ENCODE results near the gene SRSF12. TPM values are rescaled to one million over a fixed set of nuclear protein-coding genes. Genes with fewer than 3 reads are reported as not detected.

Gene SRSF12
- total and polyA plus RNA-seq, 4 experiments from 2014 or later = 0.06 to 0.11 TPM; not detected in 2

DNA sequence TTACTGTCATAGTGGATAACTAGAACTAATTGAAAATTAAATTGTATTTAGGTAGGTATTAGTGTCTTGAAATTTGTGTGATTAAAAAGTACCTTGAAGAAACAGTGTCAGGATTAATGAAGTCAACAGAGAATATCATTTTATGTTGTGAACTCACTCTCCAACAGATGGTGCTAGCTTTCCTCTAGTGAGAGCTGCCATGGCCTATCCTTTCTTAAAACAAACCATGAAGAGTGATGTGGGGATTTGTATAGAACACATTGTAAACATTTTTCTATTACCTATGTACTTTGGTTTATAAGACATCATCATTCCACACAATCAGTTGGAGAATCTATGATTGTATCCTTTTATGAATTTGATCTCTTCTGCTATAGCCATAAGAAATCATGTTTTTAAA lies 4.8 kb upstream of the SRSF12 start:
- Mint-ChIP-seq H3K4me3 (no peak overlapping the region), H3K27me3 (no peaks in the 10 kb centered on the region), H3K27ac (no peak overlapping the region), H3K4me1 (peaks cover 1 to 8% (median 5%) of the 10 kb centered on the region in 4 donors), H3K36me3 (peaks cover 0 to 4% of the 10 kb centered on the region in 2 donors), H3K9me3 (peaks cover 0 to 3% (median 0%) of the 10 kb centered on the region in 8 donors)
- Histone ChIP-seq H3K9me3 (ENCODE audit: control insufficient read depth in 1 of 2, low read length in 2 of 2) (no peaks in the 10 kb centered on the region), H3K27ac (ENCODE audit: low read depth, low read length) (no peak overlapping the region), H3K4me3 (ENCODE audit: low read length in 2 of 2) (no peak overlapping the region), H3K27me3 (ENCODE audit: insufficient read depth, low read length) (no peaks in the 10 kb centered on the region), H3K36me3 (ENCODE audit: insufficient read depth, low read length) (no peaks in the 10 kb centered on the region), H3K4me1 (ENCODE audit: insufficient read depth, low read length) (no peaks in the 10 kb centered on the region)
- ChIA-PET POLR2A (ENCODE audit: partially characterized antibody) (interaction anchor here (0.6 kb wide), 1 partner anchor 42 kb away, joined by 3 read pairs; the partner anchor contains the start of gene PNRC1), CTCF (ENCODE audit: partially characterized antibody) (interaction anchor here (0.6 to 1.3 kb wide), 7 partner anchors 12 to 245 kb away, joined by 3 to 4 read pairs (median 3); no protein-coding TSS in a partner anchor)
- intact Hi-C loops (cut with micrococcal nuclease) = loop anchor here (2.0 to 5.0 kb wide), 4 partner anchors 120 to 488 kb away; no protein-coding TSS in a partner anchor
- DNase-seq = peak in 3 of 5 donors; percentile 15 to 26 (median 19)

DNA sequence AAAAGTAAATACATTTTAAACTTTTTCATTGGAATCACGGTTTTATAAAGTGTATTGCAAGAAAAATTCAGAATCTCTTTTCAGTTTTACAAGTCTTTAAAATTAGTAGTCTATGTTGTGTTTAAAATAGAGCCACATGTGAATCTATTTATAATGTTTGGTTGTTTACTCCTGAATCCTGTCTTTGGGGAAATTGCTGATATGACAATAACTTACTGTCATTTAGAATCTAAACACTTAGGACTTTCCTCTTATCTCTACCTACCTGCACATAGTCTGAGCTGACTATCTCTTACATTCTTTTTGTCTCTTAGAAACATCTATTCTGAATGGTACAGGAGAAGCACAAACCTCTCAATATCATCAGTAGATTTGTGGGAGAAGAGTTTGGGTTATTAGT lies 4.1 kb upstream of the SRSF12 start:
- intact Hi-C loops (cut with micrococcal nuclease) = loop anchor here (2.0 to 5.0 kb wide), 4 partner anchors 120 to 489 kb away; no protein-coding TSS in a partner anchor
- H3K27me3 Mint-ChIP-seq = no peaks in the 10 kb centered on the region
- no peak for DNase-seq
- POLR2A ChIA-PET (ENCODE audit: partially characterized antibody) = no interaction called here
- peaks cover 4% of the 10 kb centered on the region for H3K4me1 ChIP-seq (ENCODE audit: insufficient read depth, low read length)
- H3K4me1 Mint-ChIP-seq = peaks cover 4 to 12% (median 8%) of the 10 kb centered on the region in 4 donors
- CTCF ChIA-PET (ENCODE audit: partially characterized antibody) = interaction anchor here (0.7 to 1.5 kb wide), 5 partner anchors 13 to 245 kb away, joined by 3 to 4 read pairs (median 3); no protein-coding TSS in a partner anchor
- no peak overlapping the region for H3K27ac ChIP-seq (ENCODE audit: low read depth, low read length)
- H3K27me3 ChIP-seq (ENCODE audit: insufficient read depth, low read length) = no peaks in the 10 kb centered on the region
- peaks cover 0 to 2% of the 10 kb centered on the region in 2 donors for H3K36me3 Mint-ChIP-seq
- no peak overlapping the region for H3K27ac Mint-ChIP-seq
- no peaks in the 10 kb centered on the region for H3K9me3 ChIP-seq (ENCODE audit: control insufficient read depth in 1 of 2, low read length in 2 of 2)
- peaks cover 0 to 2% (median 0%) of the 10 kb centered on the region in 8 donors for H3K9me3 Mint-ChIP-seq
- H3K36me3 ChIP-seq (ENCODE audit: insufficient read depth, low read length) = no peaks in the 10 kb centered on the region
- no peak overlapping the region for H3K4me3 Mint-ChIP-seq
- no peak overlapping the region for H3K4me3 ChIP-seq (ENCODE audit: low read length in 2 of 2)

DNA sequence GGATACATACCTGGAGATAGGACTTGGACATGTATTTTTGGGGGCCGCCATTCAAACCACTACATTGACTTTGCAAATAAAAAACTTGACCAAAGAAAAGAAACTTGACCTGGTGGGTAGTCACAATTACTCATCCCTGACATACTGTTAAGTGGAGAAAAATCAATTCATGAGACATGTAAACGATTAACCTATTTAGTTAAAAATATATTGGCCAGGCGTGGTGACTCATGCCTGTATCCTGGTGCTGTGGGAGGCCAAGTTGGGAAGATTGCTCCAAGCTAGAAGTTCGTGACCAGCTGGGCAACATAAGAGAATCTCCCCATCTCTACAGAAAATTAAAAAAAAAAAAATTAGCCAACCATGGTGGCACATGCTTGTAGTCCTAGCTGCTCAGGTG lies 2.5 kb upstream of the SRSF12 start:
- Histone ChIP-seq H3K36me3 (ENCODE audit: insufficient read depth, low read length) (no peaks in the 10 kb centered on the region), H3K4me1 (ENCODE audit: insufficient read depth, low read length) (peaks cover 7% of the 10 kb centered on the region), H3K9me3 (ENCODE audit: control insufficient read depth in 1 of 2, low read length in 2 of 2) (no peaks in the 10 kb centered on the region), H3K27ac (ENCODE audit: low read depth, low read length) (no peak overlapping the region), H3K4me3 (ENCODE audit: low read length in 2 of 2) (no peak overlapping the region), H3K27me3 (ENCODE audit: insufficient read depth, low read length) (no peaks in the 10 kb centered on the region)
- peak overlapping the region in 1 of 8 donors; percentile 35 for H3K4me3 Mint-ChIP-seq
- no peak for DNase-seq
- ChIA-PET POLR2A (ENCODE audit: partially characterized antibody) (interaction anchor here (1.0 to 1.2 kb wide), 3 partner anchors 25 to 39 kb away, joined by 3 to 5 read pairs (median 3); partner anchors contain the start of genes PM20D2 and PNRC1), CTCF (ENCODE audit: partially characterized antibody) (interaction anchor here (0.7 to 1.4 kb wide), 5 partner anchors 9 to 138 kb away, joined by 3 to 4 read pairs (median 3); no protein-coding TSS in a partner anchor)
- H3K27ac Mint-ChIP-seq = no peak overlapping the region
- no peaks in the 10 kb centered on the region for H3K27me3 Mint-ChIP-seq
- peaks cover 6 to 14% (median 11%) of the 10 kb centered on the region in 4 donors for H3K4me1 Mint-ChIP-seq
- intact Hi-C loops (cut with micrococcal nuclease) = loop anchor here (5.0 kb wide), 2 partner anchors 122 to 252 kb away; no protein-coding TSS in a partner anchor
- no peaks in the 10 kb centered on the region for H3K9me3 Mint-ChIP-seq
- H3K36me3 Mint-ChIP-seq = no peaks in the 10 kb centered on the region

DNA sequence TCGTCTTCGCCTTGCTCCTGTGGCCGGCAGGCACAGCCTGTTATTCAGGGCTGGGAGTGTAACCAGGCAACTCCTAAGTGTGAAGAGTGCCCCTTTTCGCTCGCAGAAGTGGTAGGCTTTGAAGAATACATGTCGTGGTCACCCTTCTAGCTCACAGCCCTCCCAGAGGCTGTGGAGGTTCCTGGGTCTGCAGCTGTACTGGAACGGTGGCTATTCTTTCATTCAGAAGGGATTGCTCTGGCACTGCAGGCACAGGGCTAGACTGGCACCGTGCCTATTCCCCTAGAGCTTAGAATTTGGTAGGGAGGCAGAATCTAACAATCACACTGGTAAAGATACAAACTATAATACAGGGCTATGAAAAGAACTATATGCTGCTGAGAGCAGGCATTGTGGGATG lies 1.1 kb upstream of the SRSF12 start:
- DNase-seq = no peak
- no peaks in the 10 kb centered on the region for H3K36me3 Mint-ChIP-seq
- H3K27ac Mint-ChIP-seq = peak overlapping the region in 1 of 7 donors; percentile 66
- Histone ChIP-seq H3K27me3 (ENCODE audit: insufficient read depth, low read length) (no peaks in the 10 kb centered on the region), H3K27ac (ENCODE audit: low read depth, low read length) (no peak overlapping the region), H3K36me3 (ENCODE audit: insufficient read depth, low read length) (no peaks in the 10 kb centered on the region), H3K9me3 (ENCODE audit: control insufficient read depth in 1 of 2, low read length in 2 of 2) (no peaks in the 10 kb centered on the region), H3K4me1 (ENCODE audit: insufficient read depth, low read length) (peaks cover 7% of the 10 kb centered on the region), H3K4me3 (ENCODE audit: low read length in 2 of 2) (no peak overlapping the region)
- peak overlapping the region; percentile 23 to 75 (median 68) for H3K4me3 Mint-ChIP-seq
- intact Hi-C loops (cut with micrococcal nuclease) = no loop called here
- no peaks in the 10 kb centered on the region for H3K9me3 Mint-ChIP-seq
- CTCF ChIA-PET (ENCODE audit: partially characterized antibody) = interaction anchor here (0.7 to 4.1 kb wide), 2 partner anchors 39 to 135 kb away, joined by 5 to 13 read pairs; partner anchors contain the start of gene PNRC1
- no peaks in the 10 kb centered on the region for H3K27me3 Mint-ChIP-seq
- POLR2A ChIA-PET (ENCODE audit: partially characterized antibody) = interaction anchor here (1.1 kb wide), 1 partner anchor 39 kb away, joined by 4 read pairs; the partner anchor contains the start of gene PNRC1
- peaks cover 6 to 14% (median 11%) of the 10 kb centered on the region in 4 donors for H3K4me1 Mint-ChIP-seq

DNA sequence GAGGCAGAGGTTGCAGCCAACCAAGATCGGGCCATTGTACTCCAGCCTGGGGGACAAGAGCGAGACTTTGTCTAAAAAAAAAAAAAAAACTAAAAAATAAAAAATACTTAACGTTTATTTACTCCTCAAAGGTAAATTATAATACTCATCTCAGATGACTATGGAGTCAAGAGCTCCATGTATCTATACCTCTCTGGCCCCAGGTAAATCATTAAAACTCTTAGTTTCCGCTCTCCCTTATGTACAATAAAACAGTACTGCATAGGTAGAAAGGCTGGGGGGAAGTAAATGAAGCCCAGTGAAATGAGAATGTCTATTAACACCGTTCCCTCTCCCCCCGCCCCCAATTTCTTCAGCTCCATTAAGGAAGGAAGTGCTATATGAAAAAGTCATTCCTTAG lies 1.2 kb downstream of the SRSF12 start:
- no peaks in the 10 kb centered on the region for H3K9me3 ChIP-seq (ENCODE audit: control insufficient read depth in 1 of 2, low read length in 2 of 2)
- no peaks in the 10 kb centered on the region for H3K9me3 Mint-ChIP-seq
- no peaks in the 10 kb centered on the region for H3K27me3 Mint-ChIP-seq
- ChIA-PET POLR2A (ENCODE audit: partially characterized antibody) (interaction anchor here (1.1 to 1.9 kb wide), 4 partner anchors 9 to 36 kb away, joined by 3 to 14 read pairs (median 4); partner anchors contain the start of gene PNRC1), CTCF (ENCODE audit: partially characterized antibody) (interaction anchor here (1.9 to 4.1 kb wide), 2 partner anchors 37 to 134 kb away, joined by 5 to 13 read pairs; partner anchors contain the start of gene PNRC1)
- no peaks in the 10 kb centered on the region for H3K36me3 ChIP-seq (ENCODE audit: insufficient read depth, low read length)
- no peak for DNase-seq
- peaks cover 6 to 14% (median 11%) of the 10 kb centered on the region in 4 donors for H3K4me1 Mint-ChIP-seq
- no peaks in the 10 kb centered on the region for H3K36me3 Mint-ChIP-seq
- H3K4me3 Mint-ChIP-seq = peak overlapping the region; percentile 74 to 91 (median 84)
- peak overlapping the region in 1 of 2 donors; percentile 58 for H3K4me3 ChIP-seq (ENCODE audit: low read length in 2 of 2)
- intact Hi-C loops (cut with micrococcal nuclease) = no loop called here
- H3K27ac Mint-ChIP-seq = peak overlapping the region in 2 of 7 donors; percentile 15 to 71
- H3K4me1 ChIP-seq (ENCODE audit: insufficient read depth, low read length) = peaks cover 7% of the 10 kb centered on the region
- H3K27me3 ChIP-seq (ENCODE audit: insufficient read depth, low read length) = no peaks in the 10 kb centered on the region
- no peak overlapping the region for H3K27ac ChIP-seq (ENCODE audit: low read depth, low read length)

DNA sequence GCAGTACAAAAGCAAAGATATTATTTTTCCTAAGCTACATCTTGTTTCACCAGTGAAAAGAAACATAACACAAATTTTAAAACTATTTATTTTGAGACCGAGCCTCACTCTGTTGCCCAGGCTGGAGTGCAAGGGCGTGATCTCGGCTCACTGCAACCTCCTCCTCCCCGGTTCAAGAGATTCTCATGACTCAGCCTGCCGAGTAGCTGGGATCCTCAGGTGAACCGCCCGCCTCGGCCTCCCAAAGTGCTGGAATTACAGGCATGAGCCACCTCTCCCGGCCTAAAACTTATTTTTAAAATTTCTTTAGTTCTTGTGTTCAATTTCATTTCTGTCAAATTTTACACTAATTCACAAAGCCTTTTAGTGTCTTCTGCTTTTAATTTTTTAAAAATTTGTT lies 5.9 kb downstream of the SRSF12 start:
- H3K4me3 Mint-ChIP-seq = no peak overlapping the region
- H3K27me3 Mint-ChIP-seq = no peaks in the 10 kb centered on the region
- no peaks in the 10 kb centered on the region for H3K36me3 ChIP-seq (ENCODE audit: insufficient read depth, low read length)
- H3K4me3 ChIP-seq (ENCODE audit: low read length in 2 of 2) = no peak overlapping the region
- no peak overlapping the region for H3K27ac ChIP-seq (ENCODE audit: low read depth, low read length)
- ChIA-PET POLR2A (ENCODE audit: partially characterized antibody) (no interaction called here), CTCF (ENCODE audit: partially characterized antibody) (interaction anchor here (2.2 kb wide), 1 partner anchor 129 kb away, joined by 5 read pairs; no protein-coding TSS in a partner anchor)
- H3K36me3 Mint-ChIP-seq = no peaks in the 10 kb centered on the region
- DNase-seq = no peak
- intact Hi-C loops (cut with micrococcal nuclease) = no loop called here
- peaks cover 2% of the 10 kb centered on the region for H3K4me1 ChIP-seq (ENCODE audit: insufficient read depth, low read length)
- no peaks in the 10 kb centered on the region for H3K9me3 Mint-ChIP-seq
- no peaks in the 10 kb centered on the region for H3K9me3 ChIP-seq (ENCODE audit: control insufficient read depth in 1 of 2, low read length in 2 of 2)
- no peak overlapping the region for H3K27ac Mint-ChIP-seq
- peaks cover 2 to 3% (median 2%) of the 10 kb centered on the region in 4 donors for H3K4me1 Mint-ChIP-seq
- H3K27me3 ChIP-seq (ENCODE audit: insufficient read depth, low read length) = no peaks in the 10 kb centered on the region

DNA sequence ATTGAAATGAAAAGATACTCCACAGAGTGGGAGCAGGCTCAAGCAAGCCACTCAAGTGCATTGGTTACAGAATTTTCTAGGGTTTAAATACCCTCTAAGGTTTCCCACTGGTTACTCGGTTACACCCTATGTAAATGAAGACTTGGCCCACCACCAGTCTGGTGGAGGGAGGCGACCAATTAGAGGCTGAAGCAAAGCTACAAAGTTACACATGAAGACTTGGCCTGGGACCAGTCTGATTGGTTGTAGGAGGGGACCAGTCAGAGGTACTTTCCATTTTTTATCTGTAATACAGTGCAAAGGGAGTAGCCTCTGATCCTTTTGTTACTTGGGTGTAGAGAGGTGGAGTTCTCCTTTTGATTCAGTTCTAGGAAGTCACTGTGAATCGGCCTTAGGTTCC lies 7.6 kb downstream of the SRSF12 start:
- no peaks in the 10 kb centered on the region for H3K4me1 Mint-ChIP-seq
- POLR2A ChIA-PET (ENCODE audit: partially characterized antibody) = interaction anchor here (0.6 kb wide), 1 partner anchor 38 kb away, joined by 7 read pairs; no protein-coding TSS in a partner anchor

More for the DNA sequence above, 7.6 kb downstream of the SRSF12 start:
- peaks cover 0 to 2% of the 10 kb centered on the region in 2 donors for H3K36me3 Mint-ChIP-seq
- H3K27me3 ChIP-seq (ENCODE audit: insufficient read depth, low read length) = no peaks in the 10 kb centered on the region
- H3K9me3 ChIP-seq (ENCODE audit: control insufficient read depth in 1 of 2, low read length in 2 of 2) = no peaks in the 10 kb centered on the region
- no peaks in the 10 kb centered on the region for H3K4me1 ChIP-seq (ENCODE audit: insufficient read depth, low read length)
- CTCF ChIA-PET (ENCODE audit: partially characterized antibody) = interaction anchor here (2.2 kb wide), 1 partner anchor 127 kb away, joined by 5 read pairs; no protein-coding TSS in a partner anchor
- H3K4me3 Mint-ChIP-seq = no peak overlapping the region
- no peak overlapping the region for H3K4me3 ChIP-seq (ENCODE audit: low read length in 2 of 2)
- no peak for DNase-seq
- no peak overlapping the region for H3K27ac ChIP-seq (ENCODE audit: low read depth, low read length)
- no peaks in the 10 kb centered on the region for H3K36me3 ChIP-seq (ENCODE audit: insufficient read depth, low read length)
- no peaks in the 10 kb centered on the region for H3K9me3 Mint-ChIP-seq
- no peaks in the 10 kb centered on the region for H3K27me3 Mint-ChIP-seq
- H3K27ac Mint-ChIP-seq = no peak overlapping the region
- intact Hi-C loops (cut with micrococcal nuclease) = no loop called here
